Rectal smooth muscle tissue (tissue), 1 donor: ENCODE results near the gene ZNF805.
"Not testable (repeated sequence)": the region's sequence is repeated elsewhere in the genome, so short reads cannot be mapped to it uniquely, and the experiment has no call there.

Experiments
- H3K27ac ChIP-seq: one replicate; pipeline ENCODE4 v1.7.0; 2013; ENCODE audit warnings: low read depth, low read length, inconsistent platforms
- H3K27me3 ChIP-seq: one replicate; pipeline ENCODE4 v1.7.0; 2013; ENCODE audit warnings: low read length; ENCODE audit not compliant: control insufficient read depth, insufficient read depth
- H3K36me3 ChIP-seq: one replicate; pipeline ENCODE4 v1.7.0; 2013; ENCODE audit warnings: low read length; ENCODE audit not compliant: control insufficient read depth, insufficient read depth
- H3K4me1 ChIP-seq: one replicate; pipeline ENCODE4 v1.7.0; 2013; ENCODE audit warnings: low read length; ENCODE audit not compliant: control insufficient read depth, insufficient read depth
- H3K4me3 ChIP-seq: one replicate; pipeline ENCODE4 v1.7.0; 2013; ENCODE audit warnings: low read length
- H3K9ac ChIP-seq: one replicate; pipeline ENCODE4 v1.7.0; 2013; ENCODE audit warnings: low read length

Gene ZNF805

DNA sequence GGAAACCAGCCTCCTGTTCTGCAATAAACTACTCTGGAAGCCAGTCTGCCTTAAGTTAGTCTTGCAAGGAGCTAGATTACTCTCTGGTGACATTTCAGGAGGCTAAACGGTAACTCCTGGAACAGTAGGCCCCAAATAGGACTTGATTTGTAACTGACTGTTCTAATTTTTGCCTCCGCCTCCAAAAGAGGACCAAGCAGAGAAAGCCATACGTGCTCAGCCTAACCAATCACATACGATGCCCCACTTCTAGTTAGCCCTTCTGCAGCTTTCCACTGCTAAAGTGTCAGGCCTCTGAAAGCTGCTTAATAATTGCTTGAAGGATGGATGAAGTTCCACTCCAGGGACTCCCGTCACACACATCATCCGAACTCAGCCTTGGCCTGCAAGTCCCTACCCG, 744 bp downstream of the ZNF805 start:
- no peaks in the 10 kb centered on the region for H3K27me3 ChIP-seq
- H3K36me3 ChIP-seq: peaks cover 12% of the 10 kb centered on the region
- peak overlapping the region; percentile 93 for H3K27ac ChIP-seq
- H3K4me1 ChIP-seq: peaks cover 10% of the 10 kb centered on the region
- H3K9ac ChIP-seq: peak overlapping the region; percentile 91
- peak overlapping the region; percentile 86 for H3K4me3 ChIP-seq

- H3K9ac ChIP-seq: no peak overlapping the region
- no peak overlapping the region for H3K27ac ChIP-seq
- H3K27me3 ChIP-seq: no peaks in the 10 kb centered on the region
- peaks cover 16% of the 10 kb centered on the region for H3K36me3 ChIP-seq
- peaks cover 10% of the 10 kb centered on the region for H3K4me1 ChIP-seq
- no peak overlapping the region for H3K4me3 ChIP-seq
Observed at GRCh38 chr19:57242821-57243220, 2.4 kb downstream of the ZNF805 start.

DNA sequence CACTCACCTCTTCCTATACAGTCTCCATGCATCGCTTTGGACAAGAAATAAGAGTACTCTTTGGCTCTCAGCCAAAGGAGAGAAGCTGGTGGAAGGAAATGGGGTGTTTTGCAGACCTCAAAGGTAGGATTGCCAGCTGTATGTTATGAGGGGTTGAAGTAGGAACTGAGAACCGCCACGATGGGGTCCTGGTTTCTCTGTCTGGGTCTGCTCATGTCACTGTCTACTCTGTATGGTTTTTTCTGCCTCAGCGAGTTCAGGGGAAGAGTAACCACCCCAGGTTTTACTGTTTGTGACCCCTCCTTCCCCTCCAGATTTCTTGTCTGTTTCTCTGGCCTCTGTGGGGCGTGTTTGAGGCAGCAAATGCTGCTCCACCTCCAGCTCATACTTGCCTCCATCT, 4.1 kb downstream of the ZNF805 start:
- no peak overlapping the region for H3K4me3 ChIP-seq
- H3K4me1 ChIP-seq: peaks cover 10% of the 10 kb centered on the region
- H3K27ac ChIP-seq: no peak overlapping the region
- peaks cover 24% of the 10 kb centered on the region for H3K36me3 ChIP-seq
- H3K9ac ChIP-seq: no peak overlapping the region
- H3K27me3 ChIP-seq: no peaks in the 10 kb centered on the region

DNA sequence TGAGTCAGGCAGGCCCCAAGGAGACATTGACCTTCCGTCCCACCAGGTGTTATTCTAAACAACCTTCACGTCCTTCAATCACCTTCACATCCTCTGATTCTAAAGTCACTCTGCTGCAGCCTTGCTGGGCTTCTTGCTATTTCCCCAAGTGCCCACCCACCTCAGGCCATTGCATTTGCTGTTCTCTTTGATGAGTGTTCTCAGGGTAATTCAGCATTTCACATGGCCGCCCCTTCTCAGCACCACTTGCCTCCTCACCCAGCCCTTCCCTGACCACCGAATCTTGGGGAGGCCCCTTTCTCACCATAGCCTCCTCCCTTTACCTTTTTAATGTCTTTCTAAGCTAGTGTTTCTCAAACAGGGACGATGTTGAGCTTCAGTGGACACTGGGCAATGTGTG, 4.6 kb downstream of the ZNF805 start:
- Histone ChIP-seq H3K4me3 (no peak overlapping the region), H3K27me3 (no peaks in the 10 kb centered on the region), H3K4me1 (peaks cover 10% of the 10 kb centered on the region), H3K27ac (no peak overlapping the region), H3K36me3 (peaks cover 24% of the 10 kb centered on the region), H3K9ac (no peak overlapping the region)

- Histone ChIP-seq H3K36me3 (peaks cover 24% of the 10 kb centered on the region), H3K9ac (no peak overlapping the region), H3K27ac (no peak overlapping the region), H3K27me3 (no peaks in the 10 kb centered on the region), H3K4me1 (peaks cover 10% of the 10 kb centered on the region), H3K4me3 (no peak overlapping the region)
Observed at GRCh38 chr19:57245959-57246358, 5.5 kb downstream of the ZNF805 start.

GRCh38 chr19:57248646-57249045, 8.2 kb downstream of the ZNF805 start:
- H3K4me1 ChIP-seq: no peaks in the 10 kb centered on the region
- H3K4me3 ChIP-seq: no peak overlapping the region
- no peak overlapping the region for H3K9ac ChIP-seq
- no peak overlapping the region for H3K27ac ChIP-seq
- H3K27me3 ChIP-seq: no peaks in the 10 kb centered on the region
- H3K36me3 ChIP-seq: peaks cover 38% of the 10 kb centered on the region

DNA sequence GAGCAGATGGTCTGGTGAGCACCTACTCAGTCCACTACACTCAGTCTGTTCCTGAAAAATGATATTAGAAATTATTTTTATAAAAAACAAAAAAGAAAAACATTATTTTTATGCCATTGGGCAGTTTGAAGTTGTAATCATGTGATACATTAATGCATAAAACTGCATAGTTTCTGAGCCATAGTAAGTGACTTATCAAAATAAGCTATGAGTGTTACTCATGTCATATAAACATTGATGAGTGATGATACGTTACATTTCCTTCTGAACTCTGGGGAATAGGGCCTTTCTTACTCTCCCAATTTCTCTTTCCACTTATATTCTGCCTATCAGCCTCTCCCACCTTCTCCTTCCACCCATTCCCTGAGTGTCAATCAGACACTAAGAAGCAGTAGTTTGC, 8.9 kb downstream of the ZNF805 start:
- H3K9ac ChIP-seq: no peak overlapping the region
- no peaks in the 10 kb centered on the region for H3K4me1 ChIP-seq
- no peak overlapping the region for H3K27ac ChIP-seq
- no peaks in the 10 kb centered on the region for H3K27me3 ChIP-seq
- no peak overlapping the region for H3K4me3 ChIP-seq
- H3K36me3 ChIP-seq: peaks cover 43% of the 10 kb centered on the region

- H3K27ac ChIP-seq, H3K4me1 ChIP-seq, H3K4me3 ChIP-seq, H3K27me3 ChIP-seq, H3K9ac ChIP-seq: not testable (repeated sequence)
- H3K36me3 ChIP-seq: peaks cover 32% of the 10 kb centered on the region
Observed at GRCh38 chr19:57253767-57254166, 13.3 kb downstream of the ZNF805 start.

DNA sequence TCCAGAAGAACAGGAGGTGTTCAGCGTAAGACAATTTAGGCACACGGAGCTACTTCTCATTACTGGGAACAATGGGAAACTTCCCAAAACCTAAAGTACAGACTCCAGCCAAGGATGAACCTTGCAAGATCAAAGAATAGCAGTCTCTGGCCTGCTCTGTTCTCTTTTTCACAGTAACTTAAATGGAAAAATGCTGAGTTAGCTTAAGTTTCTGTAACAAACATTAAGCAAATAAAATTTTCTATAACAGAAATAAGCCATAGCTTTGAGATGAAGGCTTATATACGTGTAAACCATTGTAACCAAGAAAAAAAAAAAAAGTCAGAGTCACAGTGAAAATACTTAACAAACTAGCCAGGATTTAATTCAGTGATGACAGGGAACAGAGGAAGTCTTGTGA, 21.6 kb downstream of the ZNF805 start:
- no peaks in the 10 kb centered on the region for H3K4me1 ChIP-seq
- no peak overlapping the region for H3K27ac ChIP-seq
- no peaks in the 10 kb centered on the region for H3K36me3 ChIP-seq
- H3K4me3 ChIP-seq: no peak overlapping the region
- H3K27me3 ChIP-seq: no peaks in the 10 kb centered on the region
- no peak overlapping the region for H3K9ac ChIP-seq

- Histone ChIP-seq H3K4me3 (no peak overlapping the region), H3K9ac (no peak overlapping the region), H3K4me1 (no peaks in the 10 kb centered on the region), H3K27me3 (no peaks in the 10 kb centered on the region), H3K27ac (no peak overlapping the region), H3K36me3 (no peaks in the 10 kb centered on the region)
Observed at GRCh38 chr19:57263244-57263741, 22.9 kb downstream of the ZNF805 start.

GRCh38 chr19:57267291-57267690, 26.9 kb downstream of the ZNF805 start:
- no peaks in the 10 kb centered on the region for H3K4me1 ChIP-seq
- H3K4me3 ChIP-seq: no peak overlapping the region
- no peaks in the 10 kb centered on the region for H3K27me3 ChIP-seq
- H3K27ac ChIP-seq: no peak overlapping the region
- H3K36me3 ChIP-seq: no peaks in the 10 kb centered on the region
- H3K9ac ChIP-seq: no peak overlapping the region

- Histone ChIP-seq H3K27ac (no peak overlapping the region), H3K9ac (no peak overlapping the region), H3K27me3 (no peaks in the 10 kb centered on the region), H3K4me3 (no peak overlapping the region), H3K4me1 (no peaks in the 10 kb centered on the region), H3K36me3 (no peaks in the 10 kb centered on the region)
Observed at GRCh38 chr19:57269515-57270250, 29.3 kb downstream of the ZNF805 start.

DNA sequence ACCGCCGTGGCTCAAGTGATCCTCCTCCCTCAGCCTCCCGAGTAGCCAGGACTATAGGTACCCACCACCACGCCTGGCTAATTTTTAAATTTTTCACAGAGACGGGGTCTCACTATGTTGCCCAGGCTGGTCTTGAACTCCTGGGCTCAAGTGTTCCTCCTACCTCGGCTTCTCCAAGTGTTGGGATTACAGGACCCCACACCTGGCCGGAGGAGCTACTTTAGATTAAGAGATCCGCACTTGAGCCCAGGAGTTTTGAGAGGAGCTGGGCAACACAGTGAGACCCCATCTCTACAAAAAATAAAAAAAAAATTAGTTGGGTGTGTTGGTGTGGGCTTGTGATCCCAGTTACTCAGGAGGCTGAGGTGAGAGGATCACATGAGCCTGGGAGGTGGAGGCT, 30.8 kb downstream of the ZNF805 start:
- Histone ChIP-seq H3K9ac (no peak overlapping the region), H3K4me3 (no peak overlapping the region), H3K36me3 (no peaks in the 10 kb centered on the region), H3K27me3 (no peaks in the 10 kb centered on the region), H3K4me1 (no peaks in the 10 kb centered on the region), H3K27ac (no peak overlapping the region)
